GM18861 (cell line): ENCODE measurements around the gene PXK.
"Not testable (repeated sequence)": the region's sequence is repeated elsewhere in the genome, so short reads cannot be mapped to it uniquely, and the experiment has no call there.

Experiments
- ATAC-seq: cut with Tn5 transposase; IDR thresholded peaks from one replicate; pipeline ENCODE4 v1.9.1; 2021; ENCODE audit not compliant: unreplicated experiment

PXK gene

GRCh38 chr3:58323529-58324390 lies 8.9 kb upstream of the PXK start:
- no peak for ATAC-seq

GRCh38 chr3:58324391-58325390 lies 8.0 kb upstream of the PXK start:
- no peak for ATAC-seq

- ATAC-seq: no peak
Observed at GRCh38 chr3:58325525-58325992, 7.1 kb upstream of the PXK start.

DNA sequence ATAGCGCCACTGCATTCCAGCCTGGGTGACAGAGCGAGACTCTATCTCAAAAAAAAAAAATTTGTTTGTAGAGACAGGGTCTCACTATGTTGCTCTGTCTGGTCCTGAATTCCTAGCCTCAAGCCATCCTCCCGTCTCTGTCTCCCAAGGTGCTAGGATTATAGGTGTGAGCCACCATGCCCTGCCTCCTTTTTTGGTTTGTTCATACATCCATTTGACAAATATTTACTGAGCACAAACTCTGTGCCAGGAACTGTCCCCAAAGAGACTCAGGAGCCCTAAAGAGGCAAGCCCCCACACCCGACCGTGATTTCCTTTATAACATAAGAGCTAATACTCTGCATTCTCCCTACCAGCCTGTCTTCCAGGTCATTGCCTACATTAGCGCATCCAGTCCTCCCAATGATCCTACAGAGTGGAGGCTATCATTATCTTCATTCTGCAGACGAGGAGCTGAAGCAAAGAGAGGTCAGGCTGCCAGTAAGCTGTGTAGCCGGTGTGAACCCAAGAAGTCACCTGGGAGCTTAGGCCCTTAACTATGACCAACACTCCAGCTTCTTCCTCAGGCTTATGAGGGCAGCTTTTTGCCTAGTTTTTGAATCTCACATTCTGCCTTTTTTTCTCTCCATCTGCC lies 6.3 kb upstream of the PXK start:
- ATAC-seq: no peak

GRCh38 chr3:58329150-58329921 lies 3.4 kb upstream of the PXK start:
- no peak for ATAC-seq

DNA sequence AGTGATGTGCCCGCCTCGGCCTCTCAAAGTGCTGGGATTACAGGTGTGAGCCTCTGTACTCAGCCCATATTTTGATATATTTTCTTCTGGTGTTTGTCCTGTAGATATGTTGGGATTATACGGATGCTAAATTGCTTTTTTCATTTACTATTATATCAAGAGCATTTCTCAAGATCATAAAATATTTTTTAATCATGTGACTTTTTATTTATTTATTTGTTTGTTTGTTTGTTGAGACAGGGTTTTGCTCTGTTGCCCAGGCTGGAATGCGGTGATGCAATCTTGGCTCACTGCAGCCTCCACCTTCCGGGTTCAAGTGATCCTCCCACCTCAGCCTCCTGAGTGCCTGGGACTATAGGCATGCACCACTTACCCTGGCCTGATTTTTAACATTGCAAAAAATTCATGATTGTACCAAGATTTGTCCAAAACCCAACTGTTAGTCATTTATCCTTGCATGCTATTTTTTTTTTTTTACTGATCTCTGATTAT lies 2.7 kb upstream of the PXK start:
- no peak for ATAC-seq

DNA sequence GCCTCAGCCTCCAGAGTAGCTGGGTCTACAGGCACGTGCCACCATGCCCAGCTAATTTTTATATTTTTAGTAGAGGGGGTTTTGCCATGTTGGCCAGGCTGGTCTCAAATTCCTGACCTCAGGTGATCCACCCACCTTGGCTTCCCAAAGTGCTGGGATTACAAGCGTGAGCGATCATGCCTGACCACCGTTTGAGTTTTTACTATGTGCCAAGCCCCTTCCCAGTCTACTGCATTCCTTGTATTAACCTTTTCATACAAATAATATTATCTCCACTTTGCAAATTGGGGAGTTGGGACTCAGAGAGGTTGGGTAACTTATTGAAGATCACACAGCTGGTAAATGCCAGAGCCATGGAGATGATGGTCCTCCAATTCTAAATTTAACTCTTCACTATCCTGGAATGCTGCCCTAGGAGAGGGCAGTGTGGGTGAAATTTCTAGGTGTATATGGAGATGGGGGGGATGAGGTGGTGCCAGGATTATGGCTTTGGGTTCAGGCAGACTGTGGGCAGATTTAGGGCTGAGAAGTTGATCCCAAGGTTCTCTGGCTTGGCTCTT lies 1.0 kb upstream of the PXK start:
- no peak for ATAC-seq

DNA sequence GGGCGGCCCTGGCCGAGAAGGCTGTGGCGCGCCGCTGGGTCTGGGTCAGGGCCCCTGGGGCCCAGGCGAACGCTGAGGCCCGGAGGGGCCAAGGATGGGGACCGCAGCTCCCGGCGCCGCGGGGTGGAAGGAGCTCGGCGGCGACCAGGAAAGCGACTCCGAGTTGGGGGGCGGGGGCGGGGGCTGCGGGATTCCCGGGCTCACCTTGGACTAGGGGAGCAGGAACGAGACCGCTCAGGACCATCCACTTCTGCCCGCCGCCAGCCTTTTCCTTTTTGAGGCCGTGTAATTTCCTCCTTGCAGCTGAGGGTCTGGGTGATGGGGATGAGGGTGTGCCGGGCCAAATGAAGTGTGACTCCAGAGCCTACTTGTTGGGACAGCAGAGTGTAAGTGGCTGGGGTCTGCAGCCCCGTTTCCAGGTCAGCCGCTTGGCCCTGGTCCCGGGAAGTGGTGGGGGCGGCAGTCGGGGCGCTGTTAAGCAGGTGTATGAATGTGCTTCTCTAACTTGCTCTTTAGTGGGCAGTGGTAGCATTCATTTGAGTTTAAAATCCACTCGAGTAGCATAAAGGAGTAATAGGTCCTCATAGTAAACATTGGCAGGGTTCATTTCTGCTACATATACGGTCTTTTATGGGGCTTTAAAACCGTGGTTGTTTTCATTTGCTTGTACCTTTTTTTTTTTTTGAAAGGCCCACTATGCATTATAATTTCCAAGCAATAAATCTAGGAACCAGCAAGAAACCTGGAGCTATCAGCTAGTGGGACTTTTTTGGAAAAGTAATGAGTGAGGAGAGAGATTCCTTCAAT lies 717 bp downstream of the PXK start:
- no peak for ATAC-seq

- no peak for ATAC-seq
Observed at GRCh38 chr3:58334013-58334321, 1.3 kb downstream of the PXK start.

DNA sequence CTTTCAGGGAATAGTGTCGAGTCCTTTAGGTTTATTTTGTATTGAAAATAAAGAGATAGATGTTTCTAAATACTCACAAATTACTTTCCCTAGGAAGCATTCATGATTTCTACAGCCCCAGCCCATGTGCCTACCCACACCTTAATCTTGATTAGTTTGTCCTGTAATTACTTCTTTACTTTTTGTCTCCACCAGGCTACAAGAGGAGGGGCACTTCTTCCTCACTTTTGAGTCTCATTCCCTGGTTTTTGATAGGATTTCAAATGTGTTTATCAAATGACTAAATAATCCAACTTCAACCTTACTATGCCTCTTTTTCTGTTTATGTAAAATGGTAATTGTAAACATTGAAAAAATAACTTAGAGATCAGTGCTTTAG lies 1.8 kb downstream of the PXK start:
- no peak for ATAC-seq

- ATAC-seq: no peak
Observed at GRCh38 chr3:58335652-58335947, 2.9 kb downstream of the PXK start.

- no peak for ATAC-seq
Observed at GRCh38 chr3:58336135-58336882, 3.6 kb downstream of the PXK start.

GRCh38 chr3:58337190-58337589 lies 4.5 kb downstream of the PXK start:
- ATAC-seq: no peak

DNA sequence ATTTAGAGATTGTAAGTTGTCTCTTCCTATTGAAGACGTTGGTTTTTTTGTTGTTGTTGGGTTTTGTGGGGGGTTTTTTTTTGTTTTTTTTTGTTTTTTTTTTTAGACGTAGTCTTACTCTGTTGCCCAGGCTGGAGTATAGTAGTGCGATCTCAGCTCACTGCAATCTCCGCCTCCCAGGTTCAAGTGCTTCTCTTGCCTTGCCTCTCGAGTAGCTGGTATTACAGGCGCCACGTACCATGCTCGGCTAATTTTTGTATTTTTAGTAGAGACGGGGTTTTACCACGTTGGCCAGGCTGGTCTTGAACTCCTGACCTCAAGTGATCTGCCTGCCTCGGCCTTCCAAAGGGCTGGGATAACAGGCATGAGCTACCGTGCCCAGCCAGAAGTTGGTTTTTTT lies 6.5 kb downstream of the PXK start:
- ATAC-seq: not testable (repeated sequence)

DNA sequence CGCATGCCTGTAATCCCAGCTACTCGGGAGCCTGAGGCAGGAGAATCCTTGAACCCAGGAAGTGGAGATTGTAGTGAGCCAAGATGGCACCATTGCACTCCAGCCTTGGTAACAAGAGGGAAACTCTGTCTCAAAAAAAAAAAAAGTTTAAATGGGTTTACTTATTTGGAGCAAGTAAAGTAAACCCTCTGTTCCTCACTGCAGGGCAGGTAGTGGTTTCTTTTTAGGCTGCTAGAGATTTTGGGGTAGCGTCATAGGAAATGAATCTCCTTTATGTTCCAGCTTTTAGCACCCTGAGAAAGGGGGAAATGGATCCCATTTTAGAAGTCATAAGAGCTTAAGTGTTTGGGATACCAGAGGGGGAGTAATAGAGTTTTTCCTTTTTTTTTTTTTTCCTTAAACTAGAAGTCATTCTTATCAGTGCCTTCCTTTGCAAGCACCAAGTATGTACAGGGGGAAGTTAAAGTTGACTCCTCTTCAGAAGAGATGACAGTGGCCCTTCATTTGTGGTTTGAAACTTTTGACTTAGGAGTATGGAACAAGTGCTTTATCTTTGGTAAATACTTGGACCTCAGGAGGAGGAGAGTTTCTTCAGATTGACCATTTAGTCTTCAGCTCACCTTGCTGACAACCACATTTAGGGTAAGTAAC lies 8.0 kb downstream of the PXK start:
- no peak for ATAC-seq

- ATAC-seq: no peak
Observed at GRCh38 chr3:58341376-58341775, 8.7 kb downstream of the PXK start.

DNA sequence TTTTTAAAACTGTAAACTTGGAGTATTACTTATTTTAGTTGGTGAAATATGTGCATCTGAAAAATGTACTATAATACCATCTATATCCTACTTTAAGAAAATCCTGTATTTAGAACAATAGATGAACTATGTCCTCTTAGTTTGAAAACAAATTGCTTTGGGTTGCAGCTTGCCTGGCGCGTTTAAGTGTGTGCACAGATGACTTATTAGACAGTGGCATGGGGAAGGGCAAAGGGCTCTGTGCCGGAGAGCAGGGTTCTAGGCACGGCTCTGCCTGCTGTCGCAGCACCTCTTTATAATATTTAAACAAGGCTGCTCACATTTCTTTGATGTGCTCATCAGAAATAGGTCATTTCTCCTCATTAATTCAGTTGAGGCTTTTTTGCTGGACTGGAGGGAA lies 10.0 kb downstream of the PXK start:
- no peak for ATAC-seq

DNA sequence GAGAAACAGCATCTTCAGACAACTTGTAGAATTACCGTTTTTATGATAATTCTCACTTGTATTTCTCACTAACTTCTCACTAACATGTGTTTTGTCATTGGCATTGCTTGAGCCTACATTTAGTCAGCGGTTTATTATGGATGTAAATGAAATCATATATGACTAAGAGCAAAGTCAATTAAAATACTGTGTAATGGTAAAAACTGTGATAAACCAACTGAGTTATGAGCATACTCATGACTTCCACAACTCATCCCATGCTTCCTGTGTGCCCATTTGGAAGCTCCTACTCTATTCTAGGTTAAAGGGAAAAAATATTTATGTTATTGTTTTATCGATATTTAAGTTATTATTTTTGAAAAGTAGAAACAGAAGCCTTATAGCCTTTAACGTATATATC lies 12.8 kb downstream of the PXK start:
- ATAC-seq: no peak
